Brain pericyte (primary cell): ENCODE measurements around the gene PDE2A.

Experiments
- DNase-seq: peaks from one replicate; pipeline ENCODE4 v3.0.0-alpha.2; 2012; ENCODE audit warnings: low read depth, low spot score

Gene PDE2A

DNA sequence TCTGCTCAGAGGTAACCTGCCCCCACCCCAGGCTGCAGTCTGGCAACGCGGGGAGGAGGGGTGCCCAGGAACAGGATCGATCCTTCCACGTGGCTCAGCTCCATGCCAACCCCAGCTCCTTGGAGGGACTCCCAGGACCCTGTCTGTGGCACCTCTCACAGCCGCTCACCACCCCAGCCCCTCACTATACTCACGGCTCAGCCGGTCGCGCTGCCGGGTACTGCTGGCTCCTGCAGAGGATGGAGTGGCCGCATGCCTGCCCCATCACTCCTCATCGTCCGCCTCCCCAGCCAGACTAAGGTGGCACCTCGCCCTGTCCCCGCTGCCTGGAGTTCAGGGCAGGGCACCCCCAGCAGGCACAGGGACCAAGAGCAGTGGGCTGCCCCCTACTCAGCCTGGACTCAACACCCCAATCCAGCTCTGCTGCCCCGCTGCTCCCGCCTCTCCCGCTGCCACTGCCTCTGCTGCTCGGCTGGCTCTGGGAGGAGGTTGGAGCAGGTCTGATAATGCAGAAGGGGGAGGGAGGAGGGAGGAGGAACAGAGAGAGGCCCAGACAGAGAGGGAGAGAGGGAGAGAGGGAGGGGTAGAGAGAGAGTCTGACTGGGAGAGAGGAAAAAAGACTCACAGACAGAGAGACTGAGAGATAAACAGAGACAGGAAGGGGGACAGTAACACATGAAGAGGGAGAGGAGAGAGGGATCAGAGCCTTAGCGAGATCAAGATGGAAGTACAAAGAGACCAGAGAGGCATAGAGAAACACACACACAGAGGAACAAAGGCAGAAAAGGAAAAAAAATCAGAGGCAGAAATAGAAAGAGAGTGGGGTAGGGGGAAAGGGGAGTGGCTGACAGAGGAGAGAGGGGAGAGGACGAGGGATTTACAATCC lies at the start of gene PDE2A:
Gene PDE2A, minus strand, starts transcription at position 480 of the 886 bp plus-strand sequence. Its CDS starts 215 bp downstream, at position 265.
- DNase-seq, result no peak

DNA sequence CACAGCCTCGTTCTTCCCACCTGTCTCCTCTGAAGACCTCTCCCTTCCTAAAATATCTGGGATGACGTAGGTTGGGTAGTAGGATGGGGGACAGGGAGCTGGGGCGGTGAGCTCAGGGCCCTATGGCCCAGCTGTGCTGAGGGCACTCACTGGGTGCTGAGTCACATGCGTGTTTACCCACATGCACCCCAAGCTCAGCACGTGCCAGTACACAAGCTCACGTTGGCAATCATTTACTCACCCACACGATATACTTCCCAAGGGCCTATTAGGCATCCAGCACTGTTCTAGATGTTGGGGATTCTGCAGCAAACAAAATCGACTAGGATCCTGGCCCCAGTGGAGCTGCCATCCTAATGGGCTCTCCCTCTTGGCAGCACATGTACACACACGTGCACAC lies 49.3 kb upstream of the PDE2A start:
- no peak for DNase-seq

DNA sequence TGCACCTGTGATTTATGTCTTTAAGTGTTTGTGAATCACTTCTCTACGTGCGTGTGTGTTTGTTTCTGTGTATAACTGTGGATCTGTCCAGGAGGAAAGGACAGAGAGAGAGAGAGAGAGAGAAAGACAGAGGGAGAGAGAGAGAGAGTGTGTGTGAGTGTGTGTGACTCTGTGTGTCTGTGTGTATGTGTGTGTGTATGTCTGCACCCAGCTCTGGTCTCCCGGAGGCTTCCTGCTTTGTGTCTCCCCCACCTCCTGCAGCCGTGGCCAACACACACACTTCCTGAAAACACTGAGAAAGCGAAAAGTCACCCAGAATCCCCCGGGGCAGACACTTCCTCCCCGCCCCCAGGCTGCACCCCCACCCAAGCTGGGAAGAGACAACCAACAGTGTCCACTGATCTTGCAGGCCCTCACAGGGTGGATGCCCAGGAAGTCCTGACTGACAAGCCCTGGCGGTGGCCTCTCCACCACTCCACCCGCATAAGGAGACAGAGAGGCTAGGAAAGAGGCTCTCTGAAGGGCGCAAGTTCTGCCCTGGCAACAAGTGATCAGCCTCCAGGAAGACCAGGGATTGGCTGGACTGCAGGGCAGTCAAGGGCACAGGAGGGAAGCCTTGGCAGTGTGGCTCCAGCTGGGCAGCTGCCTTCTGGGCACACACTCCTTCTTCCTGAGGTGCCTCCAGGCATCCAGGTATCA lies 48.0 kb upstream of the PDE2A start:
- peak; percentile 75 for DNase-seq

DNA sequence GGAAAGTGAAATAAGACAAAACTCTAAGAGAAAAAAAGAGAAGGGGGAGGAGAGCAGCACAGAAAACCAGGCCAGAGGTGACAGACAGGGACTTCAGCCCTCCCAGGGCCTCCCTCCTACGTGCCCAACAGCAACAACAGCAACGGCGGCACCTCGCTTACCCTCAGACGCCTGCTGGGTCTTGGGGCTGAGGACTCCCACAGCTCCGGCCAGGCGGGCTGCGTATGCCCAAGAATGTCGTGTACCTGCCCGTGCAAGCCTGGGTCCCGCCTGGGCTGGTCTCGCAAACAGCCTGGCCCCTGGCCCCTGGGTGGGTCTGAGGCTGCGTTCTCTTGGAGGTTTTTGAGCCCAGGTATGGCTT lies 47.4 kb upstream of the PDE2A start:
- DNase-seq, result no peak

DNA sequence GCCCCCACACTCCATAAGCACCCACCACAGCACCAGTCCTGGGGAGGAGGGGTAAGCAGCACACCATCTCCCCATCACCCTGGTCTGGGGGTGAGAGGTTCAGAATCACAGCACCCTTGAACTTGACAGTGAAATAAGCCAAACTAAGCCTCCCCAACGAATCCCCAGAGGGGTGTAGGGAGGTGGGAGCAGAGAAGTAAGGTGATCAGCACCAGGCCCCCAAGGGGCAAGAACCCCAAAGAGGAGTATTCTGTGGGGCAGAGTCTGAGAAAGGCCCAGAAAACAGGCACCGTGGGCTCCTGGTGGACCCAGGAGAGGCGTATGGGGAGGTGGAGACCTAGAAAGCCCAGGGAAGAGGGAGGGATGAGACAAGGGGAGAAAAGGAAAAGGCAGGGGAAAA lies 47.1 kb upstream of the PDE2A start:
- DNase-seq, result no peak

DNA sequence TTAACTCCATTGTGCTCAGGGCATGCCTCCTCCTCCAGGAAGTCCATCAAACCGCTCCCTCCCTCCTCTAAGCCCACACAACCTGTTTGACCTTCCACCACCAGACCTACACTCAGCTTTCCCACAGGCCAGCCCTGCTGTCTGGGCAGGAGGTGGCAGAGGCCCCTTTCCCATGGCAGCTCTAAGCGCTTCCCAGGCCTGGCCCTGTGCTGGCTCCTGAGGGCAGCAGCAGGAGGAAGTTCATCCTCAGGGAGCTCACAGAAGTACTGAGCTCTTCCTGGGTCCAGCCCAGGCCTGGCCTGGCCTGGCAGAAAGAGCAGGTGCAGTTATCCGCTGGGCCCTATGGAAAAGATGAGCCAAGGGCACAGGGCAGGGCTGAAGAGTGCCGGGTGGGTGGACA lies 46.6 kb upstream of the PDE2A start:
- DNase-seq, result no peak

DNA sequence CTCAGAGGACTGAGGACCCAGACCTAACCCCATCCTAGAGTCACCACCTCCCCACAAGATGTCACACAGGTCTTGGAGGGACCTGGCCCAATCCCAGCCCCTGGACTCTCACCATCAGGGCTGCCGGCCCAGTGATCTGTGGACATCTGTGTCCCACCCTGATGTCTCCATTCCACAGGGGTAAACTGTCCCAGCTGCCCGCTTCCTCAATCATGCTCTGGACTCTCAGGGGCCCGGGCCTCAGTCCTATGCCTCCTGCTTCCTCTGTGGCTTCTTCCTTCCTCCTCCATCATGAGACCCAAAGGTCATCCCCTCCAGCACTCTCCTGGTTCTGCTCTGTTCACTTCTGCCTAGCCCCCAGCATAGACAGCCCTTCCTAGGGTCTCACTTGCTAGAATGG lies 45.8 kb upstream of the PDE2A start:
- no peak for DNase-seq

DNA sequence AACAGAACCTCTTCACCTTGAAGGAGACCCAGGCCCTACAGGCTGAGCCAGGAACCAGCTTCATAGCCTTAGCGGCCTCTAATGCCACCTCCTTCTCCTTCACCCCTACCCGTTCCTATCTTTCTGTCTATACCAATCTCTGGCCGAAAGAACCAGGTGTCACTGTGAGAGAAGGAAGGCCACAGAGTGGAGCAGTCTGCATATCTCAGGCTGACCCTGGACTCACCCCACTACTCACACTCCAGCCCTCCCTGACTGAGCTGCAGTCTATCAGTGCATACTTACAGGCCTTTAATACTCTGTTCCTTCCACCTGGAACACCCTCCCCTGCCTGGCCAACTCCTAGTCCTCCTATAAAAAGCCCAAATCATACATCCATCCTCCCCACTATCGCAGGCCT lies 45.3 kb upstream of the PDE2A start:
- no peak for DNase-seq

DNA sequence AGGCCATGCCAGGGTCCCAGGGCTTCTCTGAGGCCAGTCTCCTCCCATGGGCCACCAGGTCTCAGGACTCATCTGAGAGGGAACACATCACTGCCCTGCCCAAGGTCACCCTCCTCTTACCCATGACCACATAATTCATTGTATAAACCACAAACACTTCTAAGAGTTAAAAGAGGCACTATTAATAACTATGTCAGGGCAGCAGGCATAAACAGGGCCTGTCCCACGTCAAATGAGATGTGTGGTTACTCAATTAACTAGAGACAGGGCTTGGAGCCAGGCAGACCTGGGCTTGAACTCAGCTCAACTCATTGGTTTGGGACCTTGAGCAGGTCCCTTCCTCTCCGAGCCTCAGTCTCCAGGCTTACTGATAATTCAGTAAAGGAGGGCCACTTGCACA lies 44.9 kb upstream of the PDE2A start:
- DNase-seq, result no peak

DNA sequence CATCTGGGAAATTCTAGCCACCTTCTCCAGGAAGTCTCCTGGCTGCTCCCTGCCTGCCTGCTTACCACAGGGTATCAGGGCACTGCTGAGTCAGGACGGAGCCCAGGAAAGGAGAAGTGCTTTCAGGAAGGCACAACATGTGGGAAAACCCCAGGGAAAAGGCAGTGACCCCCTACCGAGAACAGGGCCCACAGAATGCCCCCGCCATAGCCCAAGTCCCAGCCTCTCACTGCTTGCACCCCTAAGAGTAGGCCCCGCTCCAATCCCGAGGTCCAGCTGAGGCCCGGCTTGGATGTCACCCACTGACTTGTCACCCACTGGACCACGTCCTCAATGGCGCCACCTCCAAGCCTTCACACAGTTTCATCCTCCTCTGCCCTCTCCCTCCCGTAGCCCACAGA lies 43.9 kb upstream of the PDE2A start:
- DNase-seq, result no peak

DNA sequence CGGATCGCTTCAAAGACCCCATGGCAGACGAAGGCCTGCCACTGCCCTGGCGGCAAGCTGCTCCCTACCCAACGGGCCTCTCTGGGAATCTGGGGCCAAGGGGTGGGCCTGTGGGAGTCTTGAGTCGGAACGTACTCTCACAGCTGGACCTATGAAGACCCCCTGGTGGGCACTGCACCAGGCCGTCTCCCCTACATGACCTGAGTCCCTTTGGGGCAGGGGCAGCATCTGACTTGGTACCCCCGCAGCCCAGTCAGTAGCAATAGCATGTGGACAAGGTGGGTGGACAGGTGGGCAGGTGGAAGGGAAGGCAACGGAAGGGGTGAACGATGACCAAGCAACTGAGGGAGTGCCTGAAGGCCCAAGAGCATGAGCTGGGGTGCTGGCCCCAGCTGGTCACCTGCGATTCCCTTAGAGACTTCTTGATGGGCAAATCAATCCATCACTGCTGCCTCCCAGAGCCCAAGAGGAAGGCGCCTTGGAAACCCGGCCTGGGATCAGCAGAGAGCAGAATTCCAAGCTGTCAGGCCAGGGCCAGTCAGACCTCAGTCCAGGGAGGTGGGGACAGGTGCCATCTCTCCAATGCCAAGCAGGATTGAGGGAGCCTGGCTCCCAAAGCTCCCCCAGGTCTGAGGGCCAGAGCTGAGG lies 42.7 kb upstream of the PDE2A start:
- DNase-seq, result no peak

DNA sequence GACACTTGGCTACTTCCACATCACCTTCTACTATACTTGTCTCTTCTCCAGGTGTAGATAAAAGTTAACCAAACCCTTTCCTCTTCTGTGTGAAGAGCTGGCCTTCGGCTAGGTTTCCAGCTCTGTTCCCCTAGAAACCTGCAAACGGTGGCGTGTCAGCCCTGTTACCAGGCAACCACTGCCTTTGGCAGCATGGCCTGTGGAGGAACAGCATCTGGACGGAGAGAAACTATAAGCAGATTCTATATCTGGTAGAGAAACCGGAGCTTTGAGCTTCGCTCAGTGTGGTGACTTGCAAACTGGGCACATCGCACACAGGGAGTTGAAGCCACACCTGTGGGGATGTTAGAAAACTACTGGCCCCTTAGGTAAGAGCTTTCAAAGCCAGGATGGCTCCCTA lies 42.1 kb upstream of the PDE2A start:
- DNase-seq, result no peak

DNA sequence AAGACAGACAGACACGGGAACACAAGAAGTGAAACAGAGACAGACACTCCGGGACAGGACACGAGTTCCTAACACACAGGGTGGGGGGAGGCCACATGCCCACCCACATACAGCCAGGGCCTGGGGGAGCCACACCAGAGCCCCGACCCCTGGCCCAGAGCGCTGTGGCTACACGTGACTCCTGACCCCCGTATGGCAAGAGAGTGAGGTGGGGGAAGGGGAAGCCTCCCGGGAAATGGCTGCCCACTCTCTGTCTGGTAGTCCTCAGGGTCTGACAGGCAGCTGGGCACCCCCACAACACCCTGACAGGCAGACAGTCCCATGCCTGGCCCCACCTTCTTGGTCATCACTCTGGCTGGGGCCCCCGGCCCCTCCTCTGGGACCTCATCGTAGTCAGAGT lies 38.6 kb upstream of the PDE2A start:
- DNase-seq, result no peak

DNA sequence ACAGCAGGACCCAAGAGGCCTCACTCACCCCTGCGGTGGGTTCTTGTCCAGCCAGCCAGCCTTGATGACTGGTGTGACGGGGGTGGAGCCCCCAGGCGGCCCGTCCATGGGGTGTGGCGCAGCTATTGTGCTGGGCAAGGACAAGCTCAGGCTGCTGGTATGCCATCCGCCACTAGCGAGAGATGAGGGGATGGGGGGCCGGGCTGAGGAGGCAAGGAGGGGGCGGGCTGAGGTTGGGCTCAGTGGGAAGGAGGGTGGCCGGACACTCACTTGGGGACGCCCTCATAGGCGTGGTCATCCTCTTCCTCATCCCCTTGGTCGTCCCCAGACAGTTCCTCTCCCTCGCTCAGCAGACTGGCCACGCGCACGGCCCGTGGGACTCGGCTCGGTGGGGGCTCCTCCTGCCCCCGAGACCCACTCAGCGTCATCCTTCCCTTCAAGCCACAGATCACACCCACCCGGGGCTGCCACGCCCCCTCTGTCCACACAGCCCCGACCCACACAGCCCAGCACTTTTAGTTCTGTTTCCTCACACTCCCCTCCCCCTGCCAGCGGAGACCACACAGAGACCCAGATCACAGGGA lies 38.0 kb upstream of the PDE2A start:
- no peak for DNase-seq

DNA sequence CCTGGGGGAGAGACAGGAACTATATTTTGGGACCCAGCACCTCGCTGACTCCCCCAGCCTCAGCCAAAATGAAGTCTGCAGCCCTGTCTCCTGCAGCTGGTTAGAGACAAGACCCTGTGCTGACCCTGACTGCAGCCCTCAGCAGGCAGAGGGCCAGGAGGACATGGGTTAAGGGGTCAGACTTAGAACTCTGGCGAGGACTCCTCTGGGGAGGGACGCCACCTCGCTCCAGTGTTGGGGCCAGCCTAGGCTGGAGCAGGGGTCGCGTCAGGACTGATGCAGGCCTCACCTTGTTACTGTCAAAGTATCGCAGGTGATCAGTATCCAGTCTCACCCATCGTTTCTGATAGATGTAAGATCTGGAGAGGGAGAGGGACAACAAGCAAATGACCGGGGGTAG lies 36.9 kb upstream of the PDE2A start:
- no peak for DNase-seq

DNA sequence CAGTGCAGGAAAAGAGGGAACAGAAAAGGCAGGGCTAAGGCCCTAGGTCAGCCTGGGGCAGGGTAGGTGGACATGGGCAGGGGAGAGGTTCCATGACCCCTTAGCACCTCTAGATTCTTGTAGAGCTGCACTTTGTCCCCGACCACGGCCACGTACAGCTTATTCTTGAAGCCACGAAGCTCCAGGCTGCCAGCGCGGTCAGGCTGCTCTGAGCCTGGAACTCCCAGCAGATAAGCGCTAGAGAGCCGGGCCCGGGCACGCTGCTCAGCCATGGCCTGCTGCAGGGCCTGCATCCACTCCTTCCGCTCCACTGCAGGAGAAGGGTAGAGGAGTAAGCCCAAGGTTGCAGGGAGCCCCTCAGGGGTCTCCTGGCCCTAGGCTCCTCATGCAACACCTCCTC lies 36.1 kb upstream of the PDE2A start:
- no peak for DNase-seq

DNA sequence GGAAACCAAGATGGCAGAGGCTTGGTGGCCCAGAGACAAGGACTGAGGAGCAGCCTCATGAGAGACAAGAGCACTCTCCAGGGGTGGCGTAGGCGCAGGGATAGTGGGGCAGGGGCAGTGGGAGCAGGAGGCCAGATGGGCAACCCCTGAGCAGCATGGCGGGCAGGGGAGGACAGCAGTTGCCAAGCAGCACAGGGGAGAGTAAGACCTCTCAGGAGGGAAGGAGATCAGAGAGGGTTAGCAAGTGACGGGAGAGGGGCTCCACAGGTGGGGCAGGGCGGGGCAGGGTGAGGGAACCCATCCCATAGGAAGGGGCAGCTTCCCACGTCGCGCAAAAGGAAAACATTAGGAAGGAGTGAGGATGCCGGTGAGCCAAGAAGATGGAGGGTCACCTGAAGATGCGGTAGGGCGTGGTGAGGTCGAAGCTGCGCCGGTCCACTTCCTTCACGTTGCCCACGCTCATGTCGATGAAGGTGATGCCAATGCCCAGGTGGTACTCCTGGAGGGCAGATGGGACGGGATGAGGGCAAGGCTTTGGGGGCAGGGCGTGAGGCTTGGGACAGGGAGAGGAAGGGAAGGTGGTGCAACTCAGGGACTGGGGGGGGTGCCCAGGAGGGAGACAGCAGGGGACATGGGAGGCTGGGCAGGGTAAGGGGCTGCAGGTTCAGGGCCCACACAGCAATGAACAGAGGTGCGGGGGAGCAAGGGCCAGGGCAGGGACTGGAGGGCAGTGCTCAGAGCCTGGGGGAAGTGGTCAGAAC lies 35.4 kb upstream of the PDE2A start:
- DNase-seq, result no peak

DNA sequence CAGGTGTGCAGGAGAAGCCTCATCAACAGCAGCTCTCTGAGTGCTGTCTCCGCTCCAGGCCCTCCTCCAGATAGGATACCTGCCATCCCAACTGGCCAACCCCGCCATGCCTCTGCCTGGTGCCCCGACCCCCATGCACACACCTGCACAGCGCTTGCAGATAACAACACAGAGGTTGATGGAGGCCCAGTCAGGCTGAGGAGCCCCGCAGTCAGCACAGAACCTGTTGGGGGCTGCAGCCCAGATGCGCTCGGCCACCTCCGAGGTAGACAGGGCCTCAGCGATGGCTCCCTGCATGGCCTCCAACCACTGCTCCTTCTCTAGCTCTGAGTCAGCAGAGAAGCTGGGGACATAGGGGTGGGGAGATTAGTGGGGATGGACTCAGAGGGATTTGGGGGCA lies 32.8 kb upstream of the PDE2A start:
- DNase-seq, result no peak

DNA sequence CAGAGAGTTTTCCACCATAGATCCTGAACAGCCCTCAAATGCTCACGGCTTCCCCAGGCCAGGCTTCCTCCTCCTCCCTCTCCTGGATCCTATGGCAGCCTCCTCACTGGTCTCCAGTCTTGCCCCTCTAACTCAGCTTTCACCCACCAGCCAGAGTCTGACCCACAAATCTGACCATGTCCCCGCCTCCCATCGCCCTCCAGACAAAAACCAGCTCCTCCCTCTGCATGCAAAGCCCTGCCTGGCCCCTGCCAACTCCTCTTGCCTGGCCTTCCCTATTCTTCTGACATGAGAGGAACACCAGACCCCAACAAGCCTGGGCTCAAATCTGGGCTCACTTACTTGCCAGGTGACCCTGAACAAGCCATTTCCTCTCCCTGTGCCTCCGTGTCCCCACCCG lies 32.4 kb upstream of the PDE2A start:
- no peak for DNase-seq

DNA sequence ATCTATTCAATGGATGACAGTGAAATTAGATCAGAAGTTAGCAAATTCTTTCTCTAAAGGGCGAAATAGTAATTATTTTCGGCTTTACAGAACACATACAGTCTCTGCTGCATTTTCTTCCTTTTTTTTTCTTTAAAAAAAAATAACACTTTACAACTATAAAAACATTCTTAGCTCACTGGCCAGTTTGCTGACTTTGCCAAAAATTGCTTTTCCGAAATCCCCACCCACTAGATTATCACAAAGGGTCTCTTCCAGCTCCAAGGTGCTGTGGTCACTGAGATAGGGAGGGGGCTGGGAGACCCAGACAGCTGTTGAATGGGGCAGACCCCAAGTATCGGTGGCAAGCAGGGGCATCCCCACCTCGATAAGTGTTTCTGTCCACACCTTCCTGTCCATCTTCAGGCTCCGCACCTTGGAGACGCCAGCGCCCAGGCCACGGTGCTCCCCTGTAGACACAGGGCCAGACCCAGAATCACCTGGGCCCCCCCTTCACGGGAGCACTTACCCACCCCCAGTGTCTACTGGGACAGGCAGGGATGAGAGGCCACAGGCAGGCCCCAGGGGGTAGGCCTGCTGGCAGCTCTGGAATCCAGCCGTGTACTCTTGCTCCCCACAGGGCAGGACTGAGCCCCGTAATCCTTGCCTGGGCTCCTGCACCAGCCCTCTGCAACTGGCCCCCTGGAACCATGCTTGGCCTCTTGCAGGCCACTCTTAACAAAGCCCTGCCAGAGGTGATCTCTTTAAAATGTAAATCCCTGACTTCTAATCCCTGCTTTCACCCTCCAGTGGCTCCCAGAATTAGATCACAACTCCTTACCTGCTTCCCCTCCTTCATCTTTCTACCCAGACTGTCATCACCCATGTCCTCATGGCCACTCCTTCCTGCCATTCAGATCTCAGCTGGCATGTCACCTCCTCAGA lies 31.5 kb upstream of the PDE2A start:
- DNase-seq, result no peak
